Fibroblast of villous mesenchyme (primary cell): Measurements from ENCODE around the gene NSD1. TPM values are rescaled to one million over a fixed set of nuclear protein-coding genes. Genes with fewer than 3 reads are reported as not detected.

Source experiments
- DNase-seq: peaks from one replicate; pipeline ENCODE4 v3.0.0-alpha.2; 2010; ENCODE audit warnings: low read depth
- H3K4me3 ChIP-seq: 2 replicates; pipeline ENCODE4 v1.5.1; 2011; ENCODE audit warnings: low read depth, mild to moderate bottlenecking, low read length
- total RNA-seq: library from RNA; depleted of rRNA; stranded (reverse); fragments of >200 nt; gene quantifications from 2 replicates; pipeline ENCODE4 v1.2.3, GENCODE V29; 2012
- TF ChIP-seq, protein P1 (sequence below): IDR thresholded peaks from 2 replicates; pipeline ENCODE4 v1.5.1; 2012; ENCODE audit warnings: low read depth, mild to moderate bottlenecking, low read length; ENCODE audit not compliant: insufficient read depth

The NSD1 gene
- total RNA-seq, 1 donor, result 70.0 TPM

GRCh38 chr5:177099422-177100093 is 34.0 kb upstream of the NSD1 start:
- TF ChIP-seq, protein P1, sequence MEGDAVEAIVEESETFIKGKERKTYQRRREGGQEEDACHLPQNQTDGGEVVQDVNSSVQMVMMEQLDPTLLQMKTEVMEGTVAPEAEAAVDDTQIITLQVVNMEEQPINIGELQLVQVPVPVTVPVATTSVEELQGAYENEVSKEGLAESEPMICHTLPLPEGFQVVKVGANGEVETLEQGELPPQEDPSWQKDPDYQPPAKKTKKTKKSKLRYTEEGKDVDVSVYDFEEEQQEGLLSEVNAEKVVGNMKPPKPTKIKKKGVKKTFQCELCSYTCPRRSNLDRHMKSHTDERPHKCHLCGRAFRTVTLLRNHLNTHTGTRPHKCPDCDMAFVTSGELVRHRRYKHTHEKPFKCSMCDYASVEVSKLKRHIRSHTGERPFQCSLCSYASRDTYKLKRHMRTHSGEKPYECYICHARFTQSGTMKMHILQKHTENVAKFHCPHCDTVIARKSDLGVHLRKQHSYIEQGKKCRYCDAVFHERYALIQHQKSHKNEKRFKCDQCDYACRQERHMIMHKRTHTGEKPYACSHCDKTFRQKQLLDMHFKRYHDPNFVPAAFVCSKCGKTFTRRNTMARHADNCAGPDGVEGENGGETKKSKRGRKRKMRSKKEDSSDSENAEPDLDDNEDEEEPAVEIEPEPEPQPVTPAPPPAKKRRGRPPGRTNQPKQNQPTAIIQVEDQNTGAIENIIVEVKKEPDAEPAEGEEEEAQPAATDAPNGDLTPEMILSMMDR, result no peak
- no peak overlapping the region for H3K4me3 ChIP-seq
- DNase-seq, result no peak

DNA sequence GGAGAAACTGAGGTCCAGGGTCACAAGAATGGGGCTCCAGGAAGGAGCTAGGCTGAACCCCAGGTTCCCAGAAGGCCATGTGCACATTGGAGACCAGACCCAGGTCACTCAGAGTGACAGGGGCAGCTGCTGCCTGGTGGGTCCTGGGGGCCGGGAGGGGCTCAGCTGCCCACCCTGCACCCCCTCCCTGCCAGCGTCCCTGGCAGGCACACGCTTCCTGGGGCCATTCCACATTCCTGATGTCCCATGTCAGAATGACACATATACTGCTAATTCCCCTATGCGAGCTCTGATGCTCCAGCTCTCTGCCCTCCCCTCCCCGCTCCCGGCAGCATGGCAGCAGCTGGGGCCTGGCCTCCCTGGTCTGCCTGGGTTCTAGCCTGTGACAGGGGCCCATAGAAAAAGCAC is 32.9 kb upstream of the NSD1 start:
- TF ChIP-seq, protein P1, result no peak
- no peak for DNase-seq
- no peak overlapping the region for H3K4me3 ChIP-seq

DNA sequence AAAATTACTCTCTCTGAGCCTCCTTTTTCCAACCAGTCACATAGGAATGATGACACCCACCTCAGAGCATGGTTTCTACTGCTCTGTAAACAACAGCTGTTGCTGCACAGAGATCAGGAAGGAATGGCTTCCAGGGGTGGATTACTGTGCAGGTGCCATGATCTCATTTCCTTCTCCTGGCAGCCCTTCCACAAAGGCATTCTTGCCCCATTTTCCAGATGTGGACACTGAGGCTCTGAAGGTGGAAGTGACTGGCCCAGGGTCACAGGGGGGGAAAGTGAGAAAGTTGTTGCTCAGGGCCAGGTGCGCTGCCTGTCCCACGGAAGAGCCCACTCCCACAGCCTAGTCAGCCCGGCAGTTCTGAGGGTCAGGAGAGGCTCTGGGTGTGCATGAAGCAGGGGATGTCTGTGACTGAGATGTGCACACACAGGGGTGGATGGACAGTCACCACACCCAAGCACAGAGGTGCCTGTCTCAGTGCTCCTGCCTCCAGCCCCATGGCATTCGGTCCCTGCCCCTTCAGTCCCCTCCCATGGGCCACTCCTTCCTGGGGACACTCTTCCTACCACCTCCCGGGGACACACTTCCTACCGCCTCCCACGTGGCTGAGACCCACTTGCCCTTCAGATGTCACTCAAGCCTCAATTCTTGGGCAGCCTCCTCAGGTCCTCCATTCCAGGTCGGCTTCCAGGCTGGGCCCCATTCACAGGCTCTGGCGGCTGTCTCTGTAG is 29.9 kb upstream of the NSD1 start:
- no peak for DNase-seq
- TF ChIP-seq, protein P1, result no peak
- no peak overlapping the region for H3K4me3 ChIP-seq

GRCh38 chr5:177105691-177106476 is 27.7 kb upstream of the NSD1 start:
- H3K4me3 ChIP-seq, result no peak overlapping the region
- TF ChIP-seq, protein P1, result no peak
- DNase-seq, result no peak

DNA sequence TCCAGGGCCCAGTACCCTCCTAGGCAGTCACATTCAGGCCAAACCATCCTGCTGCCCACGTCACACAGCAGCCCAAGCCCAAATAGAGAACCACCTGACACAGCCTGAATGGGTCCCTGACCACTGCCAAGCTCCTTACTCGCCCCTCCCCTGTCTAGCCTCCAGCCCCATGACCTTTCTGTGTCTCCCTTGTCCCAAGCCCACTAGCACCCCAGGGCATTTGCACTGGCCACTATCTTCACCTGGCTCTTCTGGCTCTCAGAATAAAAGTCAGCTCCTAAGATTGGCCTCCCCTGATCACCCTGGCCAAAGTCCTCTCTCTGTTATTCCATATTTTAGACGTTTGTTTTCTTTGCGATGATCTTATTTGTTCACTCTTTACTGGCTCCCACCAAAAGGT is 26.4 kb upstream of the NSD1 start:
- H3K4me3 ChIP-seq, result no peak overlapping the region
- DNase-seq, result no peak
- TF ChIP-seq, protein P1, result no peak

DNA sequence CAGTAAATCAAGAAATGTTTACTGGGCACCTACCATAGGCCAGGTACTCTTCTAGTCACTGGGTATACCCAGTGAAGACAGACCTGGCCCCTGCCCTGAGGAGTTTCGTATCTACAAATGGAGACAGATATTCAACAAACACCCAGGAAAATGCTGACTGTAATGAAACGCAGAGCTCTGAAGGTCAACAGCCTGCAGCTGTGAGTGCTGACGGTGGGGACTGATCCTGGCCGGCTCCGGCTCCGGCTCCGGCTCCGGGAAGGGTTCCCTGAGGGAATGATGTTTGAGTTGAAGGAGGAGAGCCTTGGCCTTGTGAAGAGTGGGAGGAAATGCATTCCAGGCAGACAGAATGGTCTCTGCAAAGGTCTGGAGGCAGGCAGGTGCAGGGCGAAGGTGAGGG is 23.8 kb upstream of the NSD1 start:
- TF ChIP-seq, protein P1, result no peak
- no peak overlapping the region for H3K4me3 ChIP-seq
- no peak for DNase-seq
